ENCODE measurements around the gene SLC22A25.

DNA sequence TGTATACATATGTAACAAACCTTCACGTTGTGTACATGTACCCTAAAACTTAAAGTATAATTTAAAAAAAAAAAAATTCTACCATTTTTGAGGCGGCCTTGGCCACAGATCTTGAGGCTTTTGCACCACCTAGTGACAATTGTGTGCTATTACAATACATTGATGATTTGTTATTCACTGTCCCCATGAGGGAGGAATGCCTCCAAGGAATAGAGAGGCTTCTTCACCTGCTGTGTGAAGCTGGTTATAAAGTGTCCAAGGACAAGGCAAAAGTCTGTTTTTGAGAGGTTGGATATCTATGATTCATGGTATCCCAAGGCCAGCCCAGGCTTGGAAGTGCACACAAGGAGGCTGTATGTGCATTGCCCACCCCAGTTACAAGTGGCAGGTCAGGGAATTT lies 30.7 kb downstream of the SLC22A25 start:
- TF ChIP-seq, protein P1, sequence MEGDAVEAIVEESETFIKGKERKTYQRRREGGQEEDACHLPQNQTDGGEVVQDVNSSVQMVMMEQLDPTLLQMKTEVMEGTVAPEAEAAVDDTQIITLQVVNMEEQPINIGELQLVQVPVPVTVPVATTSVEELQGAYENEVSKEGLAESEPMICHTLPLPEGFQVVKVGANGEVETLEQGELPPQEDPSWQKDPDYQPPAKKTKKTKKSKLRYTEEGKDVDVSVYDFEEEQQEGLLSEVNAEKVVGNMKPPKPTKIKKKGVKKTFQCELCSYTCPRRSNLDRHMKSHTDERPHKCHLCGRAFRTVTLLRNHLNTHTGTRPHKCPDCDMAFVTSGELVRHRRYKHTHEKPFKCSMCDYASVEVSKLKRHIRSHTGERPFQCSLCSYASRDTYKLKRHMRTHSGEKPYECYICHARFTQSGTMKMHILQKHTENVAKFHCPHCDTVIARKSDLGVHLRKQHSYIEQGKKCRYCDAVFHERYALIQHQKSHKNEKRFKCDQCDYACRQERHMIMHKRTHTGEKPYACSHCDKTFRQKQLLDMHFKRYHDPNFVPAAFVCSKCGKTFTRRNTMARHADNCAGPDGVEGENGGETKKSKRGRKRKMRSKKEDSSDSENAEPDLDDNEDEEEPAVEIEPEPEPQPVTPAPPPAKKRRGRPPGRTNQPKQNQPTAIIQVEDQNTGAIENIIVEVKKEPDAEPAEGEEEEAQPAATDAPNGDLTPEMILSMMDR (optimal IDR thresholded peaks at IDR 0.05 in 1 of 3, IDR thresholded peaks at IDR 0.05 in 1 of 3, conservative IDR thresholded peaks at IDR 0.05 in 1 of 3; ENCODE audit: extremely low read depth in 1 of 3, insufficient read depth in 2 of 3, low read length in 3 of 3) = peak; percentile 31 to 52 (median 31)
- TF ChIP-seq EZH2 (IDR thresholded peaks at IDR 0.05; ENCODE audit: low read length) = no peak

Data from keratinocyte (primary cell).